H1 (cell line): ENCODE measurements around the gene CASP4.

Experiments
- POLR2A ChIP-seq, 2 experiments: IDR thresholded peaks; 1 replicate in 1 of 2; 2 replicates in 1 of 2; pipeline ENCODE4 v1.6.1; 2011; ENCODE audit warnings: low read depth in 2 of 2, low read length in 2 of 2, mild to moderate bottlenecking in 2 of 2; ENCODE audit errors: control extremely low read depth in 1 of 2
- POLR2AphosphoS5 ChIP-seq: IDR thresholded peaks from 2 replicates; pipeline ENCODE4 v1.6.1; 2011; ENCODE audit warnings: low read depth, low read length
- YY1 ChIP-seq: IDR thresholded peaks from 2 replicates; pipeline ENCODE4 v1.6.1; 2011; ENCODE audit warnings: low read depth, mild to moderate bottlenecking, low read length
- TF ChIP-seq, protein P1 (sequence below), 3 experiments: IDR thresholded peaks; 1 replicate in 2 of 3; 2 replicates in 1 of 3; pipeline versions ENCODE4 v1.5.1 to v1.6.1; 2011; ENCODE audit warnings: low read length in 3 of 3, mild to moderate bottlenecking in 3 of 3, inconsistent platforms in 2 of 3, low read depth in 1 of 3, moderate library complexity in 1 of 3; ENCODE audit not compliant: insufficient read depth in 1 of 3; ENCODE audit errors: control extremely low read depth in 1 of 3

DNA sequence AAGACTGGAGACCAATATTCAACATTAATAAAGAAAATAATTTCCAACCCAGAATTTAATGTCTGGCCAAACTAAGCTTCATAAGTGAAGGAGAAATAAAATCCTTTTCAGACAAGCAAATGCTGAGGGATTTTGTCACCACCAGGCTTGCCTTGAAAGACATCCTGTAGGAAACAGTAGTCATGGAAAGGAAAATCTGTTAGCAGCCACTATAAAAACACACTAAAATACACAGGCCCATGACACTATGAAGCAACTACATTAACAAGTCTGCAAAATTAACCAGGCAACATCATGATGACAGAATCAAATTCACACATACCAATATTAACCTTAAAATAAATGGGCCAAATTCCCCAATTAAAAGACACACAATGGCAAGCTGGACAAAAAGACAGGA is 2.4 kb upstream of the CASP4 start:
- TF ChIP-seq POLR2A (IDR thresholded peaks at IDR 0.05; ENCODE audit: control extremely low read depth in 1 of 2, low read depth in 2 of 2, low read length in 2 of 2) (no peak), YY1 (no peak), POLR2AphosphoS5 (no peak)
- TF ChIP-seq, protein P1, sequence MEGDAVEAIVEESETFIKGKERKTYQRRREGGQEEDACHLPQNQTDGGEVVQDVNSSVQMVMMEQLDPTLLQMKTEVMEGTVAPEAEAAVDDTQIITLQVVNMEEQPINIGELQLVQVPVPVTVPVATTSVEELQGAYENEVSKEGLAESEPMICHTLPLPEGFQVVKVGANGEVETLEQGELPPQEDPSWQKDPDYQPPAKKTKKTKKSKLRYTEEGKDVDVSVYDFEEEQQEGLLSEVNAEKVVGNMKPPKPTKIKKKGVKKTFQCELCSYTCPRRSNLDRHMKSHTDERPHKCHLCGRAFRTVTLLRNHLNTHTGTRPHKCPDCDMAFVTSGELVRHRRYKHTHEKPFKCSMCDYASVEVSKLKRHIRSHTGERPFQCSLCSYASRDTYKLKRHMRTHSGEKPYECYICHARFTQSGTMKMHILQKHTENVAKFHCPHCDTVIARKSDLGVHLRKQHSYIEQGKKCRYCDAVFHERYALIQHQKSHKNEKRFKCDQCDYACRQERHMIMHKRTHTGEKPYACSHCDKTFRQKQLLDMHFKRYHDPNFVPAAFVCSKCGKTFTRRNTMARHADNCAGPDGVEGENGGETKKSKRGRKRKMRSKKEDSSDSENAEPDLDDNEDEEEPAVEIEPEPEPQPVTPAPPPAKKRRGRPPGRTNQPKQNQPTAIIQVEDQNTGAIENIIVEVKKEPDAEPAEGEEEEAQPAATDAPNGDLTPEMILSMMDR (IDR thresholded peaks at IDR 0.05; ENCODE audit: control extremely low read depth in 1 of 3, insufficient read depth in 1 of 3, low read depth in 1 of 3, low read length in 3 of 3): no peak
